HEK293T (cell line): ENCODE data around the gene ST6GALNAC4.

Experiments used
- BHLHE40 ChIP-seq: fragments of 450-650 bp; IDR thresholded peaks from 2 replicates; pipeline ENCODE4 v1.6.1; 2016; ENCODE audit warnings: mild to moderate bottlenecking, moderate library complexity, borderline replicate concordance
- FOXA1 ChIP-seq: fragments of 450-650 bp; IDR thresholded peaks from 2 replicates; pipeline ENCODE4 v1.6.1; 2016; ENCODE audit warnings: mild to moderate bottlenecking
- FOXM1 ChIP-seq: fragments of 450-650 bp; IDR thresholded peaks from 2 replicates; pipeline ENCODE4 v1.6.1; 2017; ENCODE audit warnings: mild to moderate bottlenecking, borderline replicate concordance
- HDGF ChIP-seq: fragments of 450-650 bp; IDR thresholded peaks from 2 replicates; pipeline ENCODE4 v1.6.1; 2017; ENCODE audit warnings: antibody characterized with exemption, borderline replicate concordance
- L3MBTL2 ChIP-seq: fragments of 450-650 bp; conservative IDR thresholded peaks from 2 replicates; pipeline ENCODE4 v1.6.1; 2016; ENCODE audit warnings: mild to moderate bottlenecking
- LEF1 ChIP-seq: fragments of 450-650 bp; IDR thresholded peaks from 2 replicates; pipeline ENCODE4 v1.6.1; 2017; ENCODE audit warnings: mild to moderate bottlenecking, borderline replicate concordance
- SP1 ChIP-seq: fragments of 450-650 bp; IDR thresholded peaks from 2 replicates; pipeline ENCODE4 v1.6.1; 2017
- SUZ12 ChIP-seq: fragments of 450-650 bp; IDR thresholded peaks from 2 replicates; pipeline ENCODE4 v1.6.1; 2016; ENCODE audit warnings: mild to moderate bottlenecking
- TARDBP ChIP-seq: fragments of 450-650 bp; IDR thresholded peaks from 2 replicates; pipeline ENCODE4 v1.6.1; 2016
- ZNF384 ChIP-seq: fragments of 450-650 bp; IDR thresholded peaks from 2 replicates; pipeline ENCODE4 v1.6.1; 2016

- no peak for TF ChIP-seq FOXM1
- TF ChIP-seq TARDBP: no peak
- TF ChIP-seq BHLHE40: no peak
- TF ChIP-seq SUZ12: no peak
- no peak for TF ChIP-seq L3MBTL2
- TF ChIP-seq ZNF384: no peak
- no peak for TF ChIP-seq SP1
- no peak for TF ChIP-seq LEF1
- TF ChIP-seq FOXA1: no peak
- TF ChIP-seq HDGF: no peak
Measured at GRCh38 chr9:127936347-127936852, 19.6 kb upstream of the ST6GALNAC4 start.
